T-cell (primary cell): ENCODE measurements around the gene RABEP1. TPM values are rescaled to one million over a fixed set of nuclear protein-coding genes. Genes with fewer than 3 reads are reported as not detected.

ENCODE experiments used
- ATAC-seq, 4 experiments: fragments of 200-7000 bp in 3 of 4; fragments of 150-1000 bp in 1 of 4; cut with Tn5 transposase; replicated peaks in 1 of 4; 1 replicate in 3 of 4; 2 replicates in 1 of 4; pipeline ENCODE4 v1.10.0; 2021; ENCODE audit warnings: moderate library complexity in 3 of 4, mild to moderate bottlenecking in 2 of 4, moderate number of reproducible peaks in 1 of 4
- CTCF ChIA-PET, 2 donors: fragments of 300-600 bp; sonication (Branson Sonifier 250); formaldehyde crosslinking; loops; one replicate each; lab custom pipeline; 2022; ENCODE audit warnings: antibody characterized with exemption in 2 of 2; lab: Charles Lee
- POLR2A ChIA-PET, 2 donors: fragments of 300-600 bp; sonication (Branson Sonifier 250); formaldehyde crosslinking; loops; one replicate each; lab custom pipeline; 2022; ENCODE audit warnings: antibody characterized with exemption in 2 of 2; lab: Charles Lee
- DNase-seq, 35 experiments: peaks; one replicate each; pipeline versions ENCODE4 v3.0.0 to v3.0.0-alpha.2; 2013 to 2023
- H3K27ac ChIP-seq: one replicate; pipeline ENCODE4 v1.5.1; 2013; ENCODE audit warnings: low read length
- H3K27me3 ChIP-seq, 2 experiments: replicated peaks in 1 of 2; 1 replicate in 1 of 2; 2 replicates in 1 of 2; pipeline versions ENCODE4 v1.6.1 to v1.7.0; 2013; ENCODE audit warnings: low read length in 1 of 2, mixed read lengths in 1 of 2; ENCODE audit not compliant: control insufficient read depth in 2 of 2, insufficient read depth in 2 of 2; ENCODE audit errors: extremely low read depth in 1 of 2
- H3K36me3 ChIP-seq, 2 donors: 1 replicate in 1 of 2; 2 replicates in 1 of 2; pipeline versions ENCODE4 v1.6.1 to v1.7.0; 2013; ENCODE audit warnings: low read length in 1 of 2; ENCODE audit not compliant: control insufficient read depth in 2 of 2, insufficient read depth in 1 of 2; ENCODE audit errors: extremely low read depth in 1 of 2
- H3K4me1 ChIP-seq, 2 experiments: 1 replicate in 1 of 2; 2 replicates in 1 of 2; pipeline versions ENCODE4 v1.6.1 to v1.7.0; 2013; ENCODE audit warnings: low read length in 2 of 2, mixed read lengths in 1 of 2; ENCODE audit not compliant: insufficient read depth in 2 of 2, control insufficient read depth in 1 of 2; ENCODE audit errors: extremely low read depth in 1 of 2
- H3K4me3 ChIP-seq, 2 donors: 1 replicate in 1 of 2; 2 replicates in 1 of 2; pipeline versions ENCODE4 v1.5.1 to v1.7.0; 2013; ENCODE audit warnings: mild to moderate bottlenecking in 2 of 2, low read length in 1 of 2, moderate library complexity in 1 of 2; ENCODE audit not compliant: control insufficient read depth in 1 of 2; ENCODE audit errors: extremely low read depth in 1 of 2
- H3K9me3 ChIP-seq: 2 replicates; pipeline ENCODE4 v1.7.0; 2013
- H3K27ac Mint-ChIP-seq, 2 donors: one replicate each; pipeline ENCODE4 v1.8.0; 2020 to 2021; ENCODE audit warnings: mild to moderate bottlenecking in 2 of 2, mixed read lengths in 2 of 2
- H3K27me3 Mint-ChIP-seq, 2 donors: one replicate each; pipeline ENCODE4 v1.8.0; 2021 to 2022; ENCODE audit warnings: mixed read lengths in 2 of 2
- H3K36me3 Mint-ChIP-seq: one replicate; pipeline ENCODE4 v1.8.0; 2021; ENCODE audit warnings: mixed read lengths
- H3K4me1 Mint-ChIP-seq, 3 donors: one replicate each; pipeline ENCODE4 v1.8.0; 2020 to 2022; ENCODE audit warnings: mixed read lengths in 3 of 3, mild to moderate bottlenecking in 1 of 3
- H3K4me3 Mint-ChIP-seq, 3 donors: one replicate each; pipeline ENCODE4 v1.8.0; 2020 to 2022; ENCODE audit warnings: mild to moderate bottlenecking in 3 of 3, mixed read lengths in 3 of 3, moderate library complexity in 3 of 3
- H3K9me3 Mint-ChIP-seq, 3 donors: one replicate each; pipeline ENCODE4 v1.8.0; 2020 to 2022; ENCODE audit warnings: mixed read lengths in 3 of 3
- whole genome bisulfite sequencing: methylation state at CpG from one replicate; pipeline ENCODE4 v1.1.5; 2013; ENCODE audit warnings: missing lambda C conversion rate; ENCODE audit not compliant: insufficient coverage; 5-methylcytosine and 5-hydroxymethylcytosine counted together
- total RNA-seq, 35 experiments: library from RNA in 6 of 35; stranded (reverse) in 6 of 35; fragments of 120-200 nt in 1 of 35; gene quantifications; one replicate each; pipeline versions ENCODE4 v1.2.1 to v1.2.4 and lab custom pipeline; 2013 to 2026

Gene RABEP1
- total RNA-seq, 5 donors from 2014 or later (not counting 1 experiment from before 2014, with no cell fraction given) = 39.1 to 48.1 (median 47.7) TPM

GRCh38 chr17:5419356-5419958, 137.4 kb downstream of the RABEP1 start, which contains the start of gene NUP88:
Gene NUP88, minus strand, starts transcription at chr17:5419662. Its CDS starts 12 bp downstream, at chr17:5419650.
- Histone ChIP-seq H3K27ac (peak within 1 kb of the TSS; percentile 98), H3K4me3 (peak within 1 kb of the TSS; percentile 76 to 98), H3K4me1 (peaks cover 14 to 33% of the 10 kb centered on the region in 2 experiments), H3K27me3 (no peaks in the 10 kb centered on the region), H3K9me3 (no peaks in the 10 kb centered on the region), H3K36me3 (peaks cover 6 to 59% of the 10 kb centered on the region in 2 donors)
- Mint-ChIP-seq H3K4me3 (peak within 1 kb of the TSS; percentile 96 to 100 (median 99)), H3K9me3 (no peaks in the 10 kb centered on the region), H3K36me3 (peaks cover 27% of the 10 kb centered on the region), H3K27me3 (no peaks in the 10 kb centered on the region), H3K27ac (peak within 1 kb of the TSS; percentile 98), H3K4me1 (peaks cover 27 to 54% (median 52%) of the 10 kb centered on the region in 3 donors)
- DNase-seq = peak in 34 of 35 experiments; percentile 85 to 98 (median 94)
- WGBS = 0% methylated on average over 36 of the region's 49 CpGs
- ATAC-seq = peak; percentile 87 to 95 (median 93)
- CTCF ChIA-PET = interaction anchor here in 1 of 2 donors (0.6 to 2.0 kb wide), 3 partner anchors 20 to 370 kb away, joined by 3 to 18 read pairs (median 3); partner anchors contain the start of gene C1QBP
- POLR2A ChIA-PET = interaction anchor here (0.5 to 1.0 kb wide), 2 partner anchors 18 to 65 kb away, joined by 4 to 5 read pairs; no protein-coding TSS in a partner anchor

- no peaks in the 10 kb centered on the region for H3K9me3 Mint-ChIP-seq
- H3K27ac Mint-ChIP-seq = peak within 1 kb of the TSS; percentile 98
- peaks cover 27 to 59% (median 54%) of the 10 kb centered on the region in 3 donors for H3K4me1 Mint-ChIP-seq
Observed at GRCh38 chr17:5419959-5420653, 138.0 kb downstream of the RABEP1 start, which contains the start of gene RPAIN. Gene RPAIN, plus strand, starts transcription at chr17:5420182. Its CDS starts 29 bp downstream, at chr17:5420211.

GRCh38 chr17:5422505-5422904, 140.4 kb downstream of the RABEP1 start:
- H3K4me3 Mint-ChIP-seq = no peak overlapping the region
- CTCF ChIA-PET = no interaction called here
- H3K9me3 Mint-ChIP-seq = no peaks in the 10 kb centered on the region

More at GRCh38 chr17:5419959-5420653, 138.0 kb downstream of the RABEP1 start, which contains the start of gene RPAIN:
- DNase-seq (peak in 33 of 35 experiments; percentile 70 to 90 (median 81)), ATAC-seq (peak; percentile 74 to 80 (median 78))
- Histone ChIP-seq H3K27me3 (no peaks in the 10 kb centered on the region), H3K27ac (peak within 1 kb of the TSS; percentile 98), H3K9me3 (no peaks in the 10 kb centered on the region), H3K4me3 (peak within 1 kb of the TSS; percentile 76 to 98), H3K4me1 (peaks cover 14 to 33% of the 10 kb centered on the region in 2 experiments), H3K36me3 (peaks cover 6 to 59% of the 10 kb centered on the region in 2 donors)
- peaks cover 33% of the 10 kb centered on the region for H3K36me3 Mint-ChIP-seq
- WGBS = 0% methylated on average over 36 of the region's 41 CpGs
- ChIA-PET POLR2A (interaction anchor here in 1 of 2 donors (1.0 kb wide), 1 partner anchor 65 kb away, joined by 5 read pairs; no protein-coding TSS in a partner anchor), CTCF (interaction anchor here in 1 of 2 donors (0.6 to 2.0 kb wide), 2 partner anchors 20 to 371 kb away, joined by 3 to 18 read pairs; partner anchors contain the start of gene C1QBP)
- no peaks in the 10 kb centered on the region for H3K27me3 Mint-ChIP-seq
- H3K4me3 Mint-ChIP-seq = peak within 1 kb of the TSS; percentile 96 to 100 (median 99)

GRCh38 chr17:5424909-5425308, 142.8 kb downstream of the RABEP1 start:
- Mint-ChIP-seq H3K27me3 (no peaks in the 10 kb centered on the region), H3K36me3 (peaks cover 57% of the 10 kb centered on the region), H3K4me3 (no peak overlapping the region), H3K9me3 (no peaks in the 10 kb centered on the region), H3K27ac (no peak overlapping the region), H3K4me1 (peaks cover 21 to 33% (median 32%) of the 10 kb centered on the region in 3 donors)
- ATAC-seq (no peak), DNase-seq (no peak)
- WGBS = 100% methylated on average over 1 of the region's 1 CpG
- Histone ChIP-seq H3K27me3 (no peaks in the 10 kb centered on the region), H3K4me1 (peaks cover 4 to 11% of the 10 kb centered on the region in 2 experiments), H3K27ac (no peak overlapping the region), H3K4me3 (no peak overlapping the region), H3K9me3 (no peaks in the 10 kb centered on the region), H3K36me3 (peaks cover 14 to 81% of the 10 kb centered on the region in 2 donors)
- ChIA-PET CTCF (interaction anchor here in 1 of 2 donors (1.2 kb wide), 1 partner anchor 14 kb away, joined by 5 read pairs; the partner anchor contains the start of gene C1QBP), POLR2A (no interaction called here)

More at GRCh38 chr17:5422505-5422904, 140.4 kb downstream of the RABEP1 start:
- Mint-ChIP-seq H3K36me3 (peaks cover 42% of the 10 kb centered on the region), H3K27me3 (no peaks in the 10 kb centered on the region), H3K4me1 (peaks cover 21 to 46% (median 43%) of the 10 kb centered on the region in 3 donors), H3K27ac (no peak overlapping the region)
- H3K9me3 ChIP-seq = no peaks in the 10 kb centered on the region
- H3K27ac ChIP-seq = no peak overlapping the region
- DNase-seq = no peak
- no peak for ATAC-seq
- H3K36me3 ChIP-seq = peaks cover 14 to 57% of the 10 kb centered on the region in 2 donors
- POLR2A ChIA-PET = no interaction called here
- peaks cover 10 to 20% of the 10 kb centered on the region in 2 experiments for H3K4me1 ChIP-seq
- no peak overlapping the region for H3K4me3 ChIP-seq
- no CpG with 5 or more reads among the region's 2 CpGs for whole genome bisulfite sequencing
- no peaks in the 10 kb centered on the region for H3K27me3 ChIP-seq

GRCh38 chr17:5425826-5426225, 143.7 kb downstream of the RABEP1 start:
- no peak overlapping the region for H3K27ac Mint-ChIP-seq
- WGBS = 0% methylated on average over 1 of the region's 3 CpGs
- ATAC-seq = no peak
- POLR2A ChIA-PET = interaction anchor here in 1 of 2 donors (0.7 kb wide), 1 partner anchor 136 kb away, joined by 4 read pairs; no protein-coding TSS in a partner anchor
- H3K27ac ChIP-seq = no peak overlapping the region
- no peaks in the 10 kb centered on the region for H3K9me3 Mint-ChIP-seq
- no peaks in the 10 kb centered on the region for H3K27me3 ChIP-seq
- peaks cover 17 to 88% of the 10 kb centered on the region in 2 donors for H3K36me3 ChIP-seq
- H3K36me3 Mint-ChIP-seq = peaks cover 60% of the 10 kb centered on the region
- no peaks in the 10 kb centered on the region for H3K9me3 ChIP-seq
- no peak for DNase-seq
- H3K4me3 Mint-ChIP-seq = no peak overlapping the region
- no peak overlapping the region for H3K4me3 ChIP-seq
- CTCF ChIA-PET = interaction anchor here in 1 of 2 donors (0.8 kb wide), 1 partner anchor 35 kb away, joined by 4 read pairs; no protein-coding TSS in a partner anchor
- peaks cover 14 to 28% (median 24%) of the 10 kb centered on the region in 3 donors for H3K4me1 Mint-ChIP-seq
- H3K27me3 Mint-ChIP-seq = no peaks in the 10 kb centered on the region
- peaks cover 2 to 5% of the 10 kb centered on the region in 2 experiments for H3K4me1 ChIP-seq
